Stomach smooth muscle (tissue), 2 donors: Measurements from ENCODE around the gene PBX1.
A peak's percentile ranks its signal among the peaks of the same experiment; 100 is the strongest.

Experiments used
- H3K27ac ChIP-seq: one replicate; pipeline ENCODE4 v1.7.0; 2013; ENCODE audit warnings: mild to moderate bottlenecking, low read length, inconsistent platforms
- H3K27me3 ChIP-seq, 2 donors: one replicate each; pipeline ENCODE4 v1.7.0; 2013; ENCODE audit warnings: low read length in 2 of 2; ENCODE audit not compliant: insufficient read depth in 2 of 2, control insufficient read depth in 1 of 2
- H3K36me3 ChIP-seq, 2 donors: one replicate each; pipeline ENCODE4 v1.7.0; 2013; ENCODE audit warnings: low read length in 2 of 2; ENCODE audit not compliant: control insufficient read depth in 2 of 2, insufficient read depth in 2 of 2
- H3K4me1 ChIP-seq: one replicate; pipeline ENCODE4 v1.7.0; 2013; ENCODE audit warnings: low read length; ENCODE audit not compliant: control insufficient read depth, insufficient read depth
- H3K4me3 ChIP-seq, 2 donors: one replicate each; pipeline ENCODE4 v1.7.0; 2013; ENCODE audit warnings: low read length in 2 of 2
- H3K9ac ChIP-seq, 2 donors: one replicate each; pipeline ENCODE4 v1.7.0; 2013; ENCODE audit warnings: low read length in 2 of 2, mild to moderate bottlenecking in 1 of 2
- H3K9me3 ChIP-seq, 2 donors: one replicate each; pipeline ENCODE4 v1.7.0; 2013; ENCODE audit warnings: low read length in 2 of 2; ENCODE audit not compliant: control insufficient read depth in 2 of 2
- donor health status: healthy.
- donor health status: Pancreatic carcinoma.

The PBX1 gene

DNA sequence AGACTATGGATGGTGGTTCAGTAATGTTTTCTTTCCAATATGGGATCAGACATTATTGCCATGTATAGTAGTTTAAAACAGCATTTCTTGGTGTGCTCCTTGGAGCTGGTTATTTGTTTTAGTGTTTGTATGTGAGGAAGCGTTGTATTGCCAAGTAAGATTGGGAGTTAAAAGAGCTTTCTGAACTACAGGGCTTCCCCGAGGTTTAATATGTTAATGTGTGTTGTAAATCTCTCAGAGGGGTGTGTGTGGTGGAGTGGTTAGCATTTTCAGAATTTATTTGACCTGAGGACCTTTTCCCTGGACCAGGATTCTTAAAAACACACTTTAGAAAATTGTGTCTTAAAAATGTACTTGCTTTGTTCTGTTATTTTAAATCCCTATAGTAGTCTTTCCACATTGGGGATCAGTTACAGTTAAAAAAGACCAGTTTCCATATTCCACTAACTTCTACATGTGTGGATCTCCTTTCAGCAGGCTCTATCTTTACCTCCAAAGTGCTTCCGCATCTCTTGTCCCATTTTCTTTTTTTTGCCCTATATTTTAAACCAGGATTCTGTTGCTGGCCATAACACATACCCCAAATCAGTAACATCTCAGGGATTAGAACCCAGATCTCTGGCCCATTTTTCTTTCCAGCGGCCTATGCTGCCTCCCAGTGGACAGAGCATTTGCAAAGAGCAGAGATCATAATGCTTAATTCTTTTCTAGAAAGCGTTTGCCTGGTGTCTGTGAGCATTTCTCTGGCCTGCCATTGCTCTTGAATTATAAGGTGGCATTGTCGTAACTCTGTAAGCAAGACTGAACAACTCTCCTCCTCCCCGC lies 58.6 kb downstream of the PBX1 start:
- Histone ChIP-seq H3K27ac (no peak overlapping the region), H3K9me3 (no peaks in the 10 kb centered on the region), H3K4me1 (peaks cover 47% of the 10 kb centered on the region), H3K27me3 (no peaks in the 10 kb centered on the region), H3K4me3 (no peak overlapping the region), H3K9ac (no peak overlapping the region), H3K36me3 (peaks cover 0 to 4% of the 10 kb centered on the region in 2 donors)

DNA sequence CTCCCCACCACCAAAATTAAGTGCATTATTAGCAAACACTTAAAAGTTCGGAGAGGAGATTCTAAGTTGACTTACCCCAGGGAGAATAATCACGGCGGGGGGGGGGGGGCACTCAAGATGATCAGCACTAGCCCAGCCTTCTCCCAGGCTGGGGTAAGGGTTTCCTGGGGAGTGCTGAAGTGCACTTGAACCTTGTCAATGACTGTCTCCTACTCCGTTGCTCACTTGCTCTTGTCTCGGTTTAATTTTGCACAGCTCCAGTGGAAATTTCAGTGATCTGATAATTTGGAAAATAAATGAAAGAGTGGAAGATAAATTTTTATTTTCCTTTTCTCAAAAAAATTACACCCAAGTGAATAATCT lies 59.2 kb downstream of the PBX1 start:
- peaks cover 0 to 4% of the 10 kb centered on the region in 2 donors for H3K36me3 ChIP-seq
- H3K27me3 ChIP-seq, result no peaks in the 10 kb centered on the region
- H3K4me3 ChIP-seq, result no peak overlapping the region
- no peak overlapping the region for H3K27ac ChIP-seq
- peaks cover 47% of the 10 kb centered on the region for H3K4me1 ChIP-seq
- no peak overlapping the region for H3K9ac ChIP-seq
- no peaks in the 10 kb centered on the region for H3K9me3 ChIP-seq

DNA sequence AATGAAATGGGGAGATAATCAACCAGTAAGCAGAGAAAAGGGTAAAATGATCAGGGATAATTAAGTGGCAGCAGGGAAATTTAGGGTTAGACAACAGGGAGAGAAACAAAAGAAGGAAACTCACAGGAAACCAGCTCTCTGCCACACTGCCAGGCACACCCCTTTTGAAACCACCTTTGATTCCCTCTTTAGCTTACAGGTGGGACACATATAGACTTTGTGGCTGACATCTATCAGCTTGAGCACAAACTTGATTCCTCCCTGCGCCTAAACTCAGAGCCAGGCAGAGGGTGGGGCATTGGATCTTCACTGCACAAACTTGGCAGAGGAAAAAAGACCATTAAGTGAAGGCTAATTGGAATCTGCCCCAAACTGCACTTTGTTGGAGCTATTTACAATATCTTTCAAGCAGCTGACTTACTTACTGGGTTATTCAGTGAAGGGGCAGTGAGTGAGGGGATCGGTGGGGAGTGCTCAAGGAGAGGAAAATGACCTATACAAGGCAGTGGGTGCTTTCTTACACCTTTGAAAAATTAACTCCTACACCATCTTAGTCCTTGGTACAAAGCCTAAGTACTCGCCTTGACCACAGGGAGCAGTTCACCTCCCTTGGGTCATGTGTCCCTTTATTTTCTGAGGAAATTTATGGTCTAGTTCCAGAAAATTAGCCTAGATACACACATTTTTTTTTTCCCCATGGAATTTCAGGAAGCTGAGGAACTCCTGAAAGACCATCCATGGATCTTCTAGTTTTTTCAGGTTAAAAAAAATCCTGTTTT lies 60.2 kb downstream of the PBX1 start:
- Histone ChIP-seq H3K9me3 (no peaks in the 10 kb centered on the region), H3K36me3 (peaks cover 0 to 2% of the 10 kb centered on the region in 2 donors), H3K27me3 (no peaks in the 10 kb centered on the region), H3K4me3 (no peak overlapping the region), H3K4me1 (peaks cover 41% of the 10 kb centered on the region), H3K9ac (no peak overlapping the region), H3K27ac (peak overlapping the region; percentile 49)

DNA sequence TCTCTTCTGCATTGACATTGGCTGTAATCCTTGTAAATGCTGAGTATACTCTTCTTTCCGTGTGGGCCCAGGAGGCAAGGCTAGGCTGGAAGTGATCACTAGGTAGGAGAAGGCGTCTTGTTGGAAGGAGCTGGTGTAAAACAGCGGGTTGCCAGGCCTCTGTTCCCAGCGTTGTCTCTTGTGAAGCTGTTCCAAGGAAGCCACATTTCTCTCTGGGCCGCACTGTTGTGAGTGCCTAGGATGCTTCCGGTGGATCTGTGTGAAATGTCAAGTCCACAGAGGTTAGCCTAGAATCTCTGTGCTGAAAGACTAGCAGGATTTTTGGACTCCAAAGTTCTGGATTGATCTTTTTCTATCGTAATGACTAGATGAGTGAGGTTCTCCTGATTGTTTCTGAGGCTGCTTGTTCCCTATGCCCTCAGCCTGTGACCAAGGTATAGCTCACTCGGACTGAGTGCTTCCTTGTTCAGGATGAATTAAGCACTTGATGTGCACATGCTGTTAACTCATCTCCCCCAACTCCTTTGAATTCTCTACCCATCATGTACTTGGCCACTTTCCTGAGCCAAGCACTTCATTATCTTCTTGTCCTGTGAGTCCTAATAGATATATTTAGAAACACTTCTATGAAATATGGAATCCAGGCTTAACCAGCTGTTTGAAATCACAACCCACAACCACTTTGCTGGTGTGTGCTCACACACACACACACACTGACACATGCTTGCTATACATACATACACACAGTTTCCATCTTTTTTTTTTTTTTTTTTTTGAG lies 63.3 kb downstream of the PBX1 start:
- Histone ChIP-seq H3K27ac (peak overlapping the region; percentile 43), H3K4me1 (peaks cover 26% of the 10 kb centered on the region), H3K27me3 (no peaks in the 10 kb centered on the region), H3K9me3 (no peaks in the 10 kb centered on the region), H3K36me3 (peaks cover 0 to 2% of the 10 kb centered on the region in 2 donors), H3K9ac (no peak overlapping the region), H3K4me3 (peak overlapping the region in 1 of 2 donors; percentile 40)

DNA sequence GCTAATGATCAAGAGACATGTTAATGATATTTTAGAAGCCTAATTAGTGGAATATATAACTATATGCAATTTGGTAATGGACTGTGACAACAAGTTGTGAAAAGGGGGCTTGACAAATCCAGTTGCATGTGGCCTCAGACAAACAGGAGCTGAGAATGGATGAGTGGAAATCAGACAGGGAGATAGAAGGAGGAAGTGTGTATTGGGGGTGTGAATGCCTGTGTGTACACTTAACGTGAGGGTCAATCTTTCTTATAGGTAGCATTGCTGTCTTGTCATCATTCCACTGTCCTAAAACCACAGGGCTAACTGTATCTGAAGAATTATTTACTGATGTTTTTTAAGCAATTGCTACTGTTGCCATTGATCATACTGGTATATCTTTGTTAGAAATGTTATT lies 64.8 kb downstream of the PBX1 start:
- Histone ChIP-seq H3K9ac (no peak overlapping the region), H3K4me3 (no peak overlapping the region), H3K27ac (no peak overlapping the region), H3K9me3 (no peaks in the 10 kb centered on the region), H3K36me3 (peaks cover 0 to 2% of the 10 kb centered on the region in 2 donors), H3K27me3 (no peaks in the 10 kb centered on the region), H3K4me1 (peaks cover 23% of the 10 kb centered on the region)

DNA sequence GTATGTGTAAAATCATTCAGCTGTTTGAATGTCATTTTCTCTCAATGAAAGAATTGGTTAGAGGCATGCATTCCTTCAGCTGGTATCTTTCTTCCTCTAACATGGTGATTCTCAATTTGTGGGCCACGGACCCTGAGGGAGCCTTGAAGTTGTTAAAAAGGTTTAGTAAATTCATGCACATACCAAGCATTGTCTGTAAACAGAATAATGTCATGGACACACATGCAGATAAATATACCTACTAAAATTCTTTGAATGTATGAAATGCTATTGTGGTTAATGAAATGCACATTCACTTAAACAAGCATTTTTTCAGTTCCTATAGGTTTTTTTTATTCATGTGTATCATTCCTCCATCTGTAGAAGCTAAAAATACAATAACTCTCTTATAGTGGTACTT lies 65.4 kb downstream of the PBX1 start:
- no peak overlapping the region for H3K4me3 ChIP-seq
- H3K36me3 ChIP-seq, result peaks cover 0 to 2% of the 10 kb centered on the region in 2 donors
- no peaks in the 10 kb centered on the region for H3K9me3 ChIP-seq
- no peak overlapping the region for H3K9ac ChIP-seq
- H3K4me1 ChIP-seq, result peaks cover 23% of the 10 kb centered on the region
- H3K27me3 ChIP-seq, result no peaks in the 10 kb centered on the region
- no peak overlapping the region for H3K27ac ChIP-seq

DNA sequence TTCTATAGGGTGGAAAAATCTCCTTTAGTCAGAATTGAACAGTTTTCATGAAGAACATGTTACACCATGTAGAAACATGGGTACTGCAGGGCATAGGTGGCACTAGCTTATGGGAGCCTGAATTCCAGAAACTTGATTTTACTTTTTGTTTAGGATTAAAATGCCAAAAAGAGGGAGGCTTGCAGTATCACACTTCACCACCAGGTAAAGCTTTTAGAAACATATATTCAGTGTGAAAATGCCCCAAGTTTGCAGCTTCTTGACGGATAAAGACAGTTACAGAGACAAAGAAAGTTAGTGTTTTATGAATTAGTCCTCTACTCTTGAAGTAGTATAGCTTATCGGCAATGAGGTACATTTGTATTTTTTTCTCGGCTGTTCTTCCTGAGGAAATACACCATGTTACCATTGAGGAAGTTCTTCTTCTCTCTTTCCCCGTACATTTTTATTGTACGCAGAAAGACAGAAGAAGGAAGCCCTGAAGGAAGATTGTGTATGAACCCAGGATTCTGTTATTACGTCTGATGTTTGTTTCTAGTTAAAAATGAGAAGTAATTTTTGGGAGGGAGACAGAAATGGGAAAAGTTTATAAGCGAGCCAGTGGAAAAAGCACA lies 66.1 kb downstream of the PBX1 start:
- H3K27me3 ChIP-seq, result no peaks in the 10 kb centered on the region
- H3K9ac ChIP-seq, result no peak overlapping the region
- peaks cover 24% of the 10 kb centered on the region for H3K4me1 ChIP-seq
- no peak overlapping the region for H3K27ac ChIP-seq
- H3K4me3 ChIP-seq, result no peak overlapping the region
- H3K9me3 ChIP-seq, result no peaks in the 10 kb centered on the region
- peaks cover 0 to 2% of the 10 kb centered on the region in 2 donors for H3K36me3 ChIP-seq

DNA sequence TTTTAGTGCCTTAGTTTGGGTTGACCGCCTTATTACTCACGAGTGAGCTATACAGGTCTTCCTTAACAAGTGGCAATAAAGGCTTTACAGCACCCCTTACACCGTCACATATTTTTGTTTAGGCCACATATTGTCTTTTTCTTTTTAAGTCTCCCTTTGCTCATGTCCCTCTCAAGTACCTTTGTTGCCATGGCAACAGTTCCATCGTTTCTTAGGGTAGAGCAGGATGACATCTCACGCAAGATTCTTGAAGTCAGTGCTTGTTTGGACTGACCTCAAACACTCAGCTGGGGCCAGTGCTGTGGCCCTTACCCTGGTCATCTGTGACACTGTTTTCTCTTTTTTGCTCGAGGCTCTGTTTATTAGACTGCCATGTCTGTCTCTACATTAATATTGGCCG lies 69.8 kb downstream of the PBX1 start:
- Histone ChIP-seq H3K27ac (no peak overlapping the region), H3K4me3 (no peak overlapping the region), H3K36me3 (no peaks in the 10 kb centered on the region), H3K4me1 (peaks cover 18% of the 10 kb centered on the region), H3K27me3 (no peaks in the 10 kb centered on the region), H3K9ac (no peak overlapping the region), H3K9me3 (no peaks in the 10 kb centered on the region)

DNA sequence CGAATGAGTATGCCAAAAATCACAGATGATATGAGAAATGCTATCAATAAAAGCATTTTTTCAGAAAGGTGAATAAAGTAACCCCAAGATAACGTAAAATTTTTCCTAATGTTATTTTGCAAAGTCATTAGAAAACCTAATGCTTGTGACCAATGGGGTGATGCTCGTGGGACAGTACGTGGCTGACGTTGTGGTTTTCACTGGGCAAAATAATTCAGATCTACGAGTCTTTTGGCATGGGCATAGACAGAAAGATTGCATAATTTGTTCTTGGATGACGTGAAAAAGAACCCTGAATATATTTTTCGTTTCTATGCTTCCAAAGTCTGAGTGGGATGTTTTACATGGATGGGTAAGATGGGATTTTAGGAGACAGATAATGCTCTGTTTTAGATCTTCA lies 71.0 kb downstream of the PBX1 start:
- no peaks in the 10 kb centered on the region for H3K27me3 ChIP-seq
- no peak overlapping the region for H3K9ac ChIP-seq
- H3K4me1 ChIP-seq, result peaks cover 23% of the 10 kb centered on the region
- no peak overlapping the region for H3K4me3 ChIP-seq
- H3K9me3 ChIP-seq, result no peaks in the 10 kb centered on the region
- no peak overlapping the region for H3K27ac ChIP-seq
- H3K36me3 ChIP-seq, result peaks cover 0 to 2% of the 10 kb centered on the region in 2 donors

DNA sequence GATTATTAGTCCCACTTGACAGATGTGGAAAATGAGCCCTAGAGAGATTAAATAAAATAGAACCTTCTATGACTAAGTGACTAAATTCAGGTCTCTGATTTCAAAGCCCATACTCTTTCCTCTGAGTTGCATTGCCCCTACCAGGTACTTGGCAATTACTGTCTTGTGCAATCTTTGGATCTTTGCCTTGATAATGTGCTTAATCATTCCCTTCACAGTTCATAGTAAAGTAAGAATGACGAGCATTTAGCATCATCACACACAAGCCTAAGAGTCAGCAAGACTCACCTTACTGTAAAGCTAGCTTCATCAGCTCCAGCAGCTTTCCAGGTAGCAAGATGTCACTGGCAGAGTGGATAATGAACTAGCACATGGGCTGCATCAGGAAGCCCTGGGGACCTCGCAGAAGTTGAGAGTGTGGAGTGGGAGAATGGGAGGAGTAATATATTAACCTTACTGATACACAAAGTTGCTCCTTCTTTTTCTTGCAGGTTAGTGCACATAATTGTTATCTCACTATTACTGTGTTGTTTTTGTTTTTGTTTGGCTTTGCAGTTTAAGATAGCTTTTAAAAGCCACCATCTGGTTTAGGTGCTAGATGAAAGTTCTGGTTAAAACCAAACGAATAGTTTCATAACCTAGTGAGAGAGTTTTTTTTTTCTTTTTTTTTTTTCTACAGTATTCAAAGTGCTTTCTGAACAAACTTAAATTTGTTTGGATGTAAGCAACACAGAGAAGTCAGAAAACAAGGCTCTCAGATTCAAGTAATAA lies 71.8 kb downstream of the PBX1 start:
- peaks cover 30% of the 10 kb centered on the region for H3K4me1 ChIP-seq

More for the DNA sequence above, 71.8 kb downstream of the PBX1 start:
- Histone ChIP-seq H3K4me3 (no peak overlapping the region), H3K9ac (no peak overlapping the region), H3K9me3 (no peaks in the 10 kb centered on the region), H3K27me3 (no peaks in the 10 kb centered on the region), H3K36me3 (peaks cover 0 to 4% of the 10 kb centered on the region in 2 donors), H3K27ac (no peak overlapping the region)
